CD4-positive, alpha-beta T cell treated with Interleukin-15 for 1 hour (primary cell): ENCODE measurements around the gene MAP2K6.

Source experiments
- DNase-seq: peaks from one replicate; pipeline ENCODE4 v3.0.0-alpha.2; 2020

The MAP2K6 gene

GRCh38 chr17:69497161-69497560 lies 82.7 kb downstream of the MAP2K6 start:
- no peak for DNase-seq

- no peak for DNase-seq
These were observed 84.8 kb downstream of the MAP2K6 start for GRCh38 chr17:69499318-69499717.

- no peak for DNase-seq
These were observed 86.5 kb downstream of the MAP2K6 start for GRCh38 chr17:69500911-69501429.

GRCh38 chr17:69501591-69502468 lies 87.3 kb downstream of the MAP2K6 start:
- DNase-seq = no peak

DNA sequence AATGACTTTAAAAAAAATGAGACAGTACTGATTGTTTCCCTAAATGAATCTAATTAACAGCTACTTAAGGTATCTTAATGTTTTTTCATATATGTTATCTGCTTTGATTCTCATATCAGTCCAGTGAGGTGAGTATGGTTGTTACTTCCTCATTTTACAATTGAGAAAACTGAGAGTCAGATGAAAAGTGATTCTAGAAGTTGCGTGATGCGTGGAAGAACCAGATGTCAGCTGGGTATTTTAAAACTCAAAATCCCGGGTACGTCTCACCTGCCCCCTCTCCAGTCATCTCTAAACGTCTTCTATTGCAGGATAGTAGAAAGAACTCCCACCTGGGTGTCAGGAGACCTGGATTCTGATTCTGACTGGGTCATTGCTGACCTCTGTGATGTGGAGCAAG lies 89.2 kb downstream of the MAP2K6 start:
- no peak for DNase-seq

DNA sequence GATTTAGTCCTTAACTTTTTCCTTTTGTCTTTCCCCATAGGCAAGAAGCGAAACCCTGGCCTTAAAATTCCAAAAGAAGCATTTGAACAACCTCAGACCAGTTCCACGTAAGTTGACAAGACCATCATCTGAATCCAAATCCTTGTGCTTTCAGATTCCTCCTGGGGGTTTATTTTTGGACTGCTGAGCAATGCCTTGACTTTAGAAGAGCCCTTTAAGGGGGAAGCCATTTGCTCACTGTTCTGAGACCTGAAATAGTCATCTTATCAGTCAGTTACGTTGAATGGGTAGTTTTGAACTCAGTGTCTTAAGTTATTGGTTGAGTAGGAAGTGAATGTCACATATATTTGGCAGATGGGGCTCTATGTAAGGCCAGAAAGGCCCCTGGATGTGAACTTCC lies 91.2 kb downstream of the MAP2K6 start:
- no peak for DNase-seq

DNA sequence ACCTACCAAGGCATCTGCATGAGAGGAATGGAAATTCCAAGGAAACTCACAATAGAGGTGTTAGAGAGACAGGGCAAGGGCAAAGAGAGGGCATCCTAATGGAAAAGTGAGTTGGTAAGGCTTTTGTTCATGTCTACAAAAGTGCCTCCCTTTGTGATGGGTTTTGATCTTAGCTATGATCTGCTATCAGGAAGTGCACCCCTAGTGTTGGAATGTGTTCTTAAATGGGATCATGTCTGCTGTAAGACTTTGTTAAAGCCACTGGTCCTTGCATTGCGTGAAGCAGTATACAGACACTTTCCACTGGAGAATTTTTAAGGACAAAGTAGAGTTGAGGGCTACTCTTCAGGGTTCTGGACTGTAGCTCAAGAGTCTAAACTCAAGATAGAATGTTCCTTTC lies 92.0 kb downstream of the MAP2K6 start:
- DNase-seq = no peak

DNA sequence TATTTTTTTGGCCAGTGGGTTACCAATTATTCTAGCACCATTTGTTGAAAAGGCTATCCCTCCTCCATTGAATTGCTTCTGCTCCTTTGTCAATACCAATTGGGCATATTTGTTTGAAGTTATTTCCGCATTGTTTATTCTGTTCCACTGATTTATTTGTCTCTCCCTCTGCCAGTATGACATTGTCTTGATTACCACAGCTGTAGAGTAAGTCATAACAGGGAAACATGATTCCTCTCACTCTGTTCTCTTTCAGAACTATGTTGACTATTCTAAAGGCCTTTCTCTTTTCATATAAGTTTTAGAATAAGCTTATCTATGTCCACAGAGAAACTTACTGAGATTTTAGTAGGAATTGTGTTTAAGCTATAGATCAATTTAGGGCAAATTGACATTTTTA lies 94.3 kb downstream of the MAP2K6 start:
- no peak for DNase-seq

DNA sequence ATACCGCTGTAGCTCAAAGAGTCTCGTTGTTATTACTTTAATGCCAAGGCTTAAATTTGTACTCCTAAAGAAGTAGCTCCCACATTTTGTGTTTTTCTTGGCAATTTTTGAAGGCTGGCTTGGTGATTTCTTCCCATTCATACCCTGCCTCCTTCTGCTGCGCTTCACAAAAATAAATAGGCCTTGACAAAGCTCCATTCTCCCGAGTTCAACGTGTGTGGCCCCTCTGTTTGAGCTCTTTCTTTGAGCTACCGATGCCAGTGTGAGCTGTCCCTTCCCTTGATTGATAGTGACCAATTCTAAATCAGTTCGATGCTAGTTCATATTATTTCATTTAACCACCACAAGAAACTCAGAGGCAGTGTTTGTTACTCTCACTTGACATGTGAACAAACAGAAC lies 96.8 kb downstream of the MAP2K6 start:
- no peak for DNase-seq

- DNase-seq = no peak
These were observed 98.4 kb downstream of the MAP2K6 start for GRCh38 chr17:69512946-69513345.

DNA sequence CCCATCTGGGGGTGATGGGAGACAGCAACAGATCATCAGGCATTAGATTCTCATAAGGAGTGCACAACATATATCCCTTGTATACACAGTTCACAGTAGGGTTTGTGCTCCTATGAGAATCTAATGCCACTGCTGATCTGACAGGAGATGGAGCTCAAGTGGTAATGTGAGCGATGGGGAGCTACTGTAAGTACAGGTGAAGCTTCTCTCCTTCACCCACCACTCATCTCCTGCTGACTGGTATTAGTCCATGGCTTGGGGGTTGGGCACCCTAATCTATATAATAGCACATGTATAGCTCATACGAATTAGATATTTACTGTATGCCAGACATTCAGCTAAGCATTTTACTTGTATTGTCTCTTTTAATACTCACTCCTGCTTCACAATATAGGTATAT lies 101.7 kb downstream of the MAP2K6 start:
- no peak for DNase-seq

DNA sequence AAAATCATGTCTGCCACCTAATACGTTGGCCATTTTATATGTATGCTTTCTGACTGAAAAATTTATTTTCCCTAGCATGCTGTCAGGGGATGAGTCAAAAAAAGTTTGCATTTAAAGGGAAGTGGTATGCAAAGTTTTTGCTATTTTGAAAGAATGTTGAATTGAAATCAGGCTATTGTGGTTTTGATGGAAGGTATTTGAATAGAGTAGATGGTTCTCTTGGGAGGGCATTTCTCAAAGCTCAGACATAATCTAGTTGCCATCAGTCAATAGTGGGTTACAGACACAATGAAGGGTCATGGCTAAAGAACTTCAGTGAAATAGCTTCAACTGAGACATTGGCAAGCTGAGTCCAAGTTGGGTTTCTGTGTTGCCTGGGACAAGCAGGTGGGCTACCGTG lies 102.4 kb downstream of the MAP2K6 start:
- DNase-seq = no peak

GRCh38 chr17:69518951-69519350 lies 104.5 kb downstream of the MAP2K6 start:
- DNase-seq = no peak

GRCh38 chr17:69523244-69523861 lies 108.9 kb downstream of the MAP2K6 start:
- DNase-seq = no peak

- DNase-seq = no peak
These were observed 110.4 kb downstream of the MAP2K6 start for GRCh38 chr17:69524854-69525253.

DNA sequence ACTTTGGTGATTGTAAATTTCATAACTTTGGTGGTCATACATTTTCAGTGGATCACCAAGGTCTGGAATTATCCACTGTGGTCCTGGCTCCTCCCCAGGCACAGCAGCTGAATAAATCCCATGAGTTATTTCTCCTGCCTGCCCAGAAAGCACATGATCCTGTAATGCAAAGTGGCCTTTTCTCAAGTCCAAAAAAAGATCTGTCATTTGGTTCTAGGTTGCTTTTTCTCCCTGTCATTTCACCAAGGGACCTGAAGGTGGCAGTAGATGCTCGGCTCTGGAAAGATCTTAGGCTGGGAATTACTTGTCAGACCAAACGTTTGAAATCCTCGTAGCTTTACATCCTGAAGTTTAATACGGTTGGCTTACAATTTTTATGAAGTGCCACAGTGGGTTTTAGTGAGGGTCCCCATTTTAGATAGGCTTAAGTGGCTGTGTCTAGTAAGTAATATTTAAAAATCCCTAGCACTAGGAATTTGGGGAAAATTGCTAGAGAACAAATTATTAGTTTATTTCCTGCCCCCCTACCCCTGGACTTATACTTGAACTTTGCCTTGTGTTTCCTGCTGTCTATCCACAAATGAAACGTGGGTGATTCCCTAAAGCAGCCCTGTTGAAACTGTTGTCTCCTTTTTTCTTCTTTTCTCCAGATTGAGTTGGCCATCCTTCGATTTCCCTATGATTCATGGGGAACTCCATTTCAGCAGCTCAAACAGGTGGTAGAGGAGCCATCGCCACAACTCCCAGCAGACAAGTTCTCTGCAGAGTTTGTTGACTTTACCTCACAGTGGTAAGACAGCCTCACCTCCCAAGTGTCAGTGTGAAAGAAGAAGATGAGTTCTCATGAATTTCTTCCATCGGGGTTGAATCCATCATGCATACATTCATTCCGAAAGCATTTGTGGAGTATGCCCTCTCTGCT lies 111.7 kb downstream of the MAP2K6 start:
- DNase-seq = no peak

DNA sequence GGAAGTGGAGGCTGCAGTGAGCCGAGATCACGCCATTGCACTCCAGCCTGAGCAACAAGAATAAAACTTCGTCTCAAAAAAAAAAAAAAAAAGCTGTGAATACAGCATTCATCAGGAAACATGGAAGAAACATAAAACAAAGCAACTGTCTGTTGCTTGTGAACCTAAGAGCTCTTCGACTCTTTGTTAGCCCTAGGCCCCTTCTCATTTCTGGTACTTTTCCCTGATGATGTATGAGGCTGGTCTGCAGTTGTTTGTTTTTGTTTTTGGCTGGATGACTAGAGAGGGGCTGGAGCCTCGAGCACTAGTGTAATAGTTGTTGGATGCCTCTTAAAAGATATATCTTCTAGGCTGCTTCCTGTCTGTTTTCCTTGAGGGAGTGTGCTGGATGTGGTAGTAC lies 113.5 kb downstream of the MAP2K6 start:
- no peak for DNase-seq

DNA sequence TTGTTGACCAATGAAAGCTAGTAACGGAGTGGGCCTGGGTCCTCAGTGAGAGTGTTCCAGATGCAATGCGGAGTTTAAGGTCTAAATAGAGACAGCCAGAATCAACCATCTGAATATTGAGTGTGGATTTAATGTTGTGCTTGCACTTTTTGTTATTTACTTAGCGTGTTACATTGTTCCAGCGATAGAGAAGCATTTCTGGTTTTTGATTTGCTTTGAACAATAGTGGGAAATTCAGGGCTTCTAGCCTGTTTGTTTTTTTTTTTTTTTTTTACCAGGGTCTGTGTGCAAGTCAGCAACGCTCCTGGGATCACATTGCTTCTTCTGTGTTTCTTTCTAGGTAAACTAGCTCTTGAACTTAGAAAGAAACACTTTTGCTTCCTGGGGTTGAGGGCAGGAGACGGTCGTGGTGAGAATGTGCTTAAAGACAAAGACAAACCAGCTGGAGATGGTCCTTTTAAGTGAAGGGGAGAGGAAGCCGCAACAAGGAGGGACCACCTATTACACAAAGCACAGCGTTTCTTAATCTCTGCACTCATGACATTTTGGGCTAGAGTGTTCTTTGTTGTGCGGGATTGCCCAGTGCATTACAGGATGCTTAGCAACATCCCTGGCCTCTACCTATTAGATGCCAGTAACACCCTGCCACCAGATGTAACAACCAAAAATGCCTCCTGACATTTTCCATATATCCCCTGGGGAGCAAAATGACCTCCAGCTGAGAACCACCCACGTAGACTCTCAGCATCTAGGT lies 119.2 kb downstream of the MAP2K6 start:
- DNase-seq = no peak

GRCh38 chr17:69534235-69534621 lies 119.7 kb downstream of the MAP2K6 start:
- no peak for DNase-seq

DNA sequence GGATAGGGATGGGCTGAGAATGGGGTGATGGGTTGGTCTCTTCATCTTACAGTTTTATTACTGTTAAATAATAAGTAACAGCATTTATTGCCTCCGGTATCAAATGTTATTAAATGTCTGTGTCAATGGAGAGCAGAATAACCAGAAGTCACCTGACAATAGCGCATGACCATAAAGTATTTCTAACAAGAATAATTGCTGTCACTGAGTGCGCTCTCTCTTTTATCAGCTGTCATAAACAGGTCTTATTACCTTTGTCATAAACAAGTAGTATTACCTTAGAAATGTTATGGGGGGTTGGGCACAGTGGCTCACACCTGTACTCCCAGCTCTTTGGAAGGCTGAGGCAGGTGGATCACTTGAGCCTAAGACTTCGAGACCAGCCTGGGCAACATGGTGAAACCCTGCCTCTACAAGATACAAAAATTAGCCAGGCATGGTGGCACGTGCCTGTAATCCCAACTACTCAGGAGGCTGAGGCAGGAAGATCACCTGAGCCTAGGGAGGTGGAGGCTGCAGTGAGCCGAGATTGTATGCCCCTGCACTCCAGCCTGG lies 120.6 kb downstream of the MAP2K6 start:
- DNase-seq = no peak

GRCh38 chr17:69538795-69539194 lies 124.3 kb downstream of the MAP2K6 start:
- no peak for DNase-seq

DNA sequence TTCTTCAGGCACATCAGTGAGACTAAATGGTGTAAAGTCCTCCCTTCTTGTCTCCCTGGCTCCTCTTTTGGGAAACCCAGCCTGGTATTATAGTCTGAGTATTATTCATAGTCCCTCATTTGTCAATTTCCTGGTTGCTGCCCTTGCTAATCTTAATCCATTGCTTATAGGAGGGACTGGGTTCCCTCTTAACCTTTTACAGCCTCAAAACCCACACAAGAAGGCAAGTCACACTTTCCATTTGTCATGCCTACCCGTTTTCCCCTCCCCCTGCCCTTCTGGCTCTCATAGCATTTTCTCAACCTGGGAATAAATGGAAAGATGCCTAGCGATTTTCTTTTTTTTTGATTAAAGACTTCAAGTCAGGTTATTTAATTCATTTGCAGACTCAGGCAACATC lies 124.8 kb downstream of the MAP2K6 start:
- DNase-seq = no peak
